HPDE6-E6E7 (cell line): ENCODE results near the gene FBLN5.
"Not testable (repeated sequence)": the region's sequence is repeated elsewhere in the genome, so short reads cannot be mapped to it uniquely, and the experiment has no call there.

Source experiments
- DNase-seq: peaks from one replicate; pipeline ENCODE4 v3.0.0; 2011; ENCODE audit warnings: missing footprints; ENCODE audit errors: extremely low spot score

FBLN5 gene

DNA sequence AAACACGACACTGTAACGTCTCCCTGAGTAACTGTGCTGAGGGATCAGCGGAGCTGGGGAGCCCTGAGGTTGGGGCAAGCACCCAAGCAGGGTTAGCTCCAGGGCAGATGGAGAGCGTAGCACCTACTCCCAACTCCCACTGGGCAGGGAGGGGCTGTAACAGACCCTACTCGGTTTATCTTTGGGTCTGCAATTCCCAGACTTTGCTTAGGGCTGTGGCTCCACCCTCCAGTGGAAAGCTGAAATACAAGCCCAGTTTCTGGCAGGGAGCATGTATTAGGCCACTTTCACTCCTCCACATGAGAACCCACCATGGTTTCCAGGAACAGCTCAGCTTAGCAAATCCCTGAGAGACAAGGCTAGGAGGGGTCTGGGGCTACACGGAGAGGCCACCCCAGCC lies 62.8 kb downstream of the FBLN5 start:
- DNase-seq: no peak

DNA sequence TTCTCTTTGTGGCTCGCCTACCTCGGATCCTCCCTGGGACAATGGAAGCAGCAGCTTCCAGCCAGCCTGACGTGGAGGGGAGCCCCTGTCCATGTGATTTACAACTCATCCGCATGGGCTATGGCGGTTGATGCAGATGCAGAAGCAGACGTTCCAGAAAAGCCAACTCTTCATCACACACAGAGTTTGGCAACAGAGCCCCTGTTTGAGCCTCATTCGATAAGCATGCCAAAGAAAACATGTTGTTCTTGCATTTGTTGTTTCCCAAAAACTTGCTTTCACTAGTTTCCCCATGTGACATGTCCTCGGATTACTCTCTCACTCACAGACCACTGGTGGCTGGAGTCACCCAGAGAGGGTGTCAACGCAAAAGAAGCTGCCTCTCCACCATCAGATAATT lies 63.7 kb downstream of the FBLN5 start:
- no peak for DNase-seq

DNA sequence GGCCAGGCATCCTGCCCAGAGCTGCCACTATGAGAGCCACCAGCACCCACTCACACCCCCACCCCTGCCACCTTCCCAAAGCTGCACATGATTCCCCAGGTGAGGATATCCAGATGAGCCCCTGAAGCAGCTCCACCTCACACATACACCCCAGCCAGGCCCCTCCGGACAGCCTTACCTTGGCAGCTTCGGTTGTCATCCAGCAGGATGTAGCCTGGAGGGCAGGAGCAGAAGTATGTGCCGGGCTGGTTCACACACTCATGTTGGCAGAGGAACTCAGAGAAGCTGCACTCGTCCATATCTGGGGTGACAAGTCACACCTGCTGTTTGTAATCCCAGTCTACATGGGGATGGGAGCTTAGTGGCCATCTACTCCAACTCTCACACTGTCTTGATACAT lies 64.7 kb downstream of the FBLN5 start:
- no peak for DNase-seq

GRCh38 chr14:91882369-91882768 lies 65.1 kb downstream of the FBLN5 start:
- DNase-seq: no peak

- no peak for DNase-seq
Observed at GRCh38 chr14:91879196-91879595, 68.3 kb downstream of the FBLN5 start.

- no peak for DNase-seq
Observed at GRCh38 chr14:91878274-91878673, 69.2 kb downstream of the FBLN5 start.

DNA sequence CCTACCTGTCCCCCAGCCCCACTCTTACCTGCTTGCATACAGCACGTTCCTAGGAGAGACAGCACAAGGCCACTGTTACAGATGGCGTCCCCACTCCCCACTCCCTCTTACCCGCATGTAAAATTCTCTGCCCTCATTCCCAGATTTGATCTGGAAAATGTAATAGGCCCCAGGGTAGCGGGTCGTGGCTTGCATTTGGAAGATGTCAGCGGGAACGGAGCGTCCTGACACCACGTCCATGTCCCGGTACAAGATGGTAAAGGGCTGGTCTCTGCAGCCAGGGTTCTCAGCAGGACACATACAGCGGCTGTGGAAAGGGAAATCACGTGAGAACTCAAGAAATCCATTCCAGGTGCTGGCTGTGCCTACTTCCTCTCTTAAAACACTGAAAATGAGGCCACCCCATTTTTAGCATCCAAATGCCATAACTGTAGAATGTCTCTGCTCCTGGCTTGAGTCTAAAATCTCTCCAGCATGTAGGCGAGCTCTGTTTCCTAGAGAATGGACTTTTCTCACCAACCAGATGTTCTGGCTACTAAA lies 70.0 kb downstream of the FBLN5 start:
- no peak for DNase-seq

DNA sequence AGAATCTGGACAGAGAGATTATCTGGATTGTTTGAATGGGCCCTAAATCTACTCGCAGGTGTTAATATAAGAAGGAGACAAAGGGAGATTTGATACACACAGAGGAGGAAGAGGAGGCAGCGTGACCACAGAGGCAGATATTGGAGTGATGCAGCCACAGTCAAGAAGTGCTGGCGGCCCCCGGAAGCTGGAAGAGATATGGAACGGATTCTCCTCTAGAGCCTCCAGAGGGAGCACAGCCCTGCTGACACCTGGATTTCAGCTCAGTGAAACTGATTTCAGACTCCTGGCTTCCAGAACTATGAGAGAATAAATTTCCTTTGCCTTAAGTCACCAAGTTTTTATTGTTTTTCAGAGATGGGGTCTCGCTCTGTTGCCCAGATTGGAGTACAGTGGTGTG lies 71.0 kb downstream of the FBLN5 start:
- DNase-seq: no peak

DNA sequence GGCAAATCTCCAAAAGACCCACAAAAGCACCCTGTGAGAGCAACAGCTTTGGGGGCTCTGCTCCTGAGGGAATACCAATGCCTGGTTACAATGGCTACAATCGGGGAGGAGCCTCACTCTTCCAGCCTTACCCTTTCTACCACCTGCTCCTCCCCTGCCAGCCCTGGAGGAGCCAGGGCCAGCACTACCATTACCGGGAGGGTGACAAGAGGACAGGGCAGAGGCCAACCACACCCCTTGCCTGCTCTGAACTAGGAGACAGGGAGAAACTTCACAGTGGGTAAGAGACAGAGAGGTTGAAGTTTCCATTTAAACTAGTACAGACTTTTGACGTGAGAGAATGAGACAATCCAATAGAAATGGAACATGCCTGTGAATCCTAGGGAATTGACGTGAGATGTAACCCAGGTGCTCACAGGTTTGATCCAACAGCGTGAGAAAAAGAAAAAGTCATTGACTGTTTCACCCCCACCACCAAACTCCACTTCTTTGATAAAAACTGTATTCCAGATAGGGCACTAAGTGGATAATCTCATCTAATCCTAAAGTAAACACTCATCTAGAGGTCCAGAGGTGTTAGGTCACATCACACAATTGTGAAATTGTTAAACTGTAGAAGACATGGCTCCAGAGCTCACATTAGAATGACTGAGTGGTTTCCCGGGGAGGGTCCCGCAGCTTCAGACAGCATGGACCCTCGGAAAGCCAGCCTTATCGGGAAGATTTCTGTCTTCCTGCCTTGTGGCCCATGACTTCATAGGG lies 71.8 kb downstream of the FBLN5 start:
- no peak for DNase-seq

DNA sequence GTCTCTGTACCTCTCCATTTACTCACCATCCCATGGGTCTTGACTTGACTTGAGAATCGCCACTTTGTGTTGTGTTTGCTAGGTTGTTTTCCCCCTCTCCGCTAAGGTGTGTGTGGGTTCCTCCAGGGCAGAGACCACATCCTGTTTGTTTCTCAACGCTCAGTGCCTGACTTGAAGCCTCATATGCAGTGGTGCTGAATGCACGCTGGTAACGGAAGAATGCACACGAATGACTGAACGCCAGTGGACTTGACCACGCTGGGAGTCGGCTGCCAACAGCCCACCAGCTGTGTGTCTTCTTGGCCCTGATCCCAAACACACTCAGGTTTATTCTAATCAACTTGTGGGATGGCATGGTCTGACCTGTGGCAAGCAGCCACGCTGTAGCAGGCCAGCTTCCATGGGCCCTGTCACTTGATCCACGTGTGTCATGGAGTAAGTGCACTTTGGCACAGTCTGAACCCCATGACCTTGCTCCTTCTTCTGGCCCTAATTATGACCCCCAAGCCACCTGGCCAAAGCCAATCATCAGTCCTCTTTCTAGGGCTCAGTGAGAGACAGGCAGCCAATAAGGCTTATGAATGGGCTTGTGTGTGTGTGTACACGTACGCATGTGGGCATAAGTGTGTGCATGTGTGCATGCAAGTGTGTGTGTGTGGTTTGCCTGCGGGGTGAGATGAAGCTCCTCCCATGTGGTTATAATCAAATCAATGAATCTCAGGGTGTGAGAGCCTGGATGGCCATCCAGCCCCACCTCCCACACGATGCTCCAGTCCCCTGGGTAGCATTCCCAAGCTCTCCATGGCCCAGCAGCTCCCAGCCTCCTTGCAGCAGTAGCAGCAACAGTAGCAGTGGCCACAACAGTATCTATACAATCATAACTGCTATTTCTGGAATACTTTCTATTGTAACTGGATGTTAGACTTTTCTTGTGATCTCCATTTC lies 73.8 kb downstream of the FBLN5 start:
- DNase-seq: no peak

DNA sequence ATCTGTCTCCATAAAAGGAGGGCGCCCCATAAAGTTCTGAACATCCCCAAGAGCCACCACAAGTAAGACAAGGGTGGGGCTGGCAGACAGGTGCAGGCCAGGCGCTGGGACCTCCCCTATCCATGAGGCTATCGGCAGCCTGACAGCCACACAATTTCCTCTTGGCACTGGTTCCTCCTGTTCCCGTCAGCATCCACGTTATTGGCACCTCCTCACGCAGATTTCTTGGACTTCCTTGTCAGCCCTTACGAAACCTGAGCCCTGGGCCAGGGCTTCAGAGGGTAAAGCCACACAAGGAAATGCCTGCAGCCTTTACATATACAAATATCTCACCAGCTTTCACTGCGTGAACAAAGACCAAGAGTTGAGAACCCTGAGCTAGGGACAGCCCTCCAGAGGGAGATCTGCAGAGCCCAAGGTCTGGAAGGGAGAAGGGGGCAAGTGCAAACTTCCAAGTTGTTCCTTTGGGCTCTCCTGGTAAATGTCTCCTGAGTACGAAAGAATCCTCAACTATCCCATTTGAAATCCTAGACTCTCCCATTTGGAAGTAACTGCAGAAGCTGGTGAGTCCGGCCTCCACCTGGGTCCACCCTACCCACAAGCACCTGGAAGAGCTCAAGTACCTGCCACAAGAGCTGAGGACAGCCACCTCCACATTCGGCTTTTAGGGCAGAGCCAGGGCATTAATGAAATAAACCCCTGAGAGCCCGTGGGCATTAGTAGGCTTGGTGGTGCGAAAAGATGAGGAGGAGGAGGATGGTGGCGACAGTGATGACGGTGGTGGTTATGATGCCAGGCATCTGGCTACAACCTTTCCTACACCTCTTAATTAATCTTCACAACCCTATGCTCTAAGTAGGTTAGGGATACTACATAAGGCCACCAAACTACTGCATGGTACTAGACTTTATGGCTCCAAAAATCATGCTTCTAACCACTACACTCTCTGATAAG lies 74.7 kb downstream of the FBLN5 start:
- peak; percentile 57 for DNase-seq

DNA sequence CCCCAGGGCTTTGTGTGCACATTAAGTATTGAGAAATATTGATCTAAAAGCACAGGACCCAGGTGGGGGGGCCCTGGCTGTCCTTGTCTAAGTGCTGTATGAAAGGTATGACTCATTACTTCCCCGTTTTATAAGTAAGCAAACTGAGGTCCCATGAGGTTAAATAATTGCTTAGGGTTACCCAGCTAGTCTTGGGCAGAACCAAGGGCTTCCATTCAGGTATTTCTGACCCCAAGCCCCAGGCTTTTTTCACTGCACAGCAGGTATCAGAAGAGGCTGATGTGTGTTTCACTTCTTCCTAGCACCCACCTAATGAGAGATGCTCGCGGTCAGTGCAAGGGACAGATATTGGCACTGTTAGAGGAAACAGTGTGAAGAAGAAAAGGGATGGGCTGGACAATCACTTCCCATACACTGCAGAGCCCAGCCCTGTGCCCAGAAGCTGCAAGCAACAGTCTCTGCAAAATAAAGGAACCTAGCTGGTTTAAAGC lies 75.4 kb downstream of the FBLN5 start:
- DNase-seq: no peak

- DNase-seq: not testable (repeated sequence)
Observed at GRCh38 chr14:91871401-91871800, 76.1 kb downstream of the FBLN5 start.

DNA sequence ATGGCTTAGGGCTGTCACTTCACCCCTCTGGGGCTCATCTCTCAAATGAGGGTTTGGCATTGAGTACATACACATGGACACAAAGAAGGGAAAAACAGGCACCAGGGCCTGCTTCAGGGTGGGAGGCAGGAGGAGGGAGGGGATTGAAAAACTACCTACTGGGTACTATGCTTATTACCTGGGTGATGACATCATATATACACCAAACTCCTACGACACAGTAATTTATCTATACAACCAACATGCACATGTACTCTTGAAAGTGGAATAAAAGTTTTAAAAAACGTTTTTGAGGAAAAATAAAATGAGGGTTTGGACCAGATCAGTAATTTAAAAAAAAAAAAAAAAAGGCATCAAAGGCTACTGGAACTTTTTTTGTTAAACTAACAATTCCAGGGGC lies 76.6 kb downstream of the FBLN5 start:
- no peak for DNase-seq

GRCh38 chr14:91870001-91870400 lies 77.5 kb downstream of the FBLN5 start:
- DNase-seq: peak; percentile 33

GRCh38 chr14:91869556-91869955 lies 77.9 kb downstream of the FBLN5 start:
- no peak for DNase-seq

- no peak for DNase-seq
Observed at GRCh38 chr14:91867316-91867988, 80.0 kb downstream of the FBLN5 start, which contains the start of gene TC2N. TC2N (minus strand) TSS chr14:91867536; CDS start chr14:91813769, 53,767 bp downstream.

DNA sequence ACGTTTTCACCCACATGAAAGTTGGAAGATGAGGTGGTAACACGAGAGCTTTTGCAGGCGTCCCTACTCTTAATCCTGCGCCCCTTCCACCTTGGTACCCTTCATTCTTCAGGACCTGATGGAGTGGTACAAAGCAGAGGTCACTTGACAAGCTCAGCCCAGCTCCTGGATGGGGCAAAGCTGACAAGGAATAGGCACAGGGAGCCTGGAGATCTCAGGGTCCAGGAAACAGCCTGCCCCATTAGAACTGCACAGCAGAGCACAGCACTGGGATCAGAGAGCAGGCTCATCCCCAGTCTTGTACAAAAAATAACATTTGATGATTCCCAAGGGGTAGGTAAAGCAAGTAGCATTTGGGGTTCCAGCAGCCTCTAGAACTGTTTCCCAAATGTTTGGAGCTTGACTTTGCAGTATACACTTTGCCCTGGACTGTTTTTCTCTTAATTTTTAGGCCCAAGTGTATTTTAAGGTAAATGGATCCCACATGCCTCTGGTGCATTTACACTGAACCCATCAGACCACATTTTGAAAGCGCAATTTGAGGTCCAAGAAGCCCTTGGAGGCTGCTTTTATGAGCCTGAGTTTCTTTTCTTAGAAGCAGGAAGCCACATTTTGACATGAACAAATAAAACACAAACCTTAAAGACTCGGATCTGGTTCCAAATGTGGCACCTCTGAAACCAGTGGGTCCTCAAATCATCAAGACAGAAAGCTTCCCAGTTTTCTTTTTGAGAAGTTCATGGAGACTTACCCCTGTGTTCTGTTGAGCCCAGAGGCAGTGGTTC lies 80.8 kb downstream of the FBLN5 start:
- no peak for DNase-seq

DNA sequence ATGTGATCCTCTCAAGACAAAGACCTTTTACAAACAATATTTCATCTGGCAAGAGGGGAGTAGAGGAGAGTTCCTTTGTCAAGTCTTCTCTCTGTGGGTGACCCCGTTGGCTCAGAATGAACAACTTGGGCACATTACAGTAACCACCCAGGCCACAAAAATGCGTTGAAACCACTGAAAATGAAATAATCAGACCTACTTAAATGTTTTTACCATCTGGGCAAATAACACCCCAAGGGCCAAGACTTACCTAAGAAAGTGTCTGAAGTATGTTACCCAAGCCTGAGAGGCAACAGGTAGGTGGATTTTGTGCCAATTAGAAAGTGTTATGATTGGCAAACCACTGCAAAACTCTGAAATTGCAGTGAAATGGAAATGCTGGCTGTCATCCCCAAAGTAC lies 81.4 kb downstream of the FBLN5 start:
- no peak for DNase-seq

DNA sequence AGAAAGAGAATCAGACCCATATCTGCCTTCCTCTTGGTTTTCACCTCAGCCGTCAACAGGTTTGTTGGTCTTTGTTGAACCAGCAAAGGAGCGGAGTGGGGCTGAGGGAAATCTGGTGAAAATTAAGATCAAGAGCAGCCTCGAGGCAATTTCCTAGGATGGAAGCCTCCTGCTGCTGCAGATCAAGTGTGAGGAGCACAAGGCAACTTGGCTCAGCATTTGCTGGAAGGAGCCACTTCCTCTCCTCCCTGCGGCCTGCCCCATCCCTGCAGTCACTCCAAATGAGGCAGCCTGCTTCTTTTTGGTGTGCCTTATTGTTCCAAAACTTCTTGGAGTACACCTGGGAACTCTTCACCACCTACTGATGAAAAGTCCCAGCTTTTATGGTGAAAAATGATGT lies 85.1 kb downstream of the FBLN5 start:
- DNase-seq: no peak
